A673 (cell line): Measurements from ENCODE around the gene HPSE2. TPM values are rescaled to one million over a fixed set of nuclear protein-coding genes. Genes with fewer than 3 reads are reported as not detected.

Experiments
- BruUV-seq: library from RNA; stranded (reverse); fragments of 400-500 nt; replicated peaks from 2 replicates; lab custom pipeline; 2021; lab: Mats Ljungman, UMichigan
- CTCF ChIA-PET: fragments of 300-600 bp; sonication (Branson Sonifier 250); formaldehyde crosslinking; loops from one replicate; lab custom pipeline; 2022; ENCODE audit warnings: antibody characterized with exemption; lab: Charles Lee
- POLR2A ChIA-PET: fragments of 300-600 bp; sonication (Branson Sonifier 250); formaldehyde crosslinking; loops from one replicate; lab custom pipeline; 2022; ENCODE audit warnings: antibody characterized with exemption; ENCODE audit not compliant: low non-redundant PET; lab: Charles Lee
- DNase-seq: peaks from one replicate; pipeline ENCODE4 v3.0.0-alpha.2; 2015; ENCODE audit warnings: low spot score
- H3K27ac ChIP-seq: fragments of 200-600 bp; sonication (generic); 2 replicates; pipeline ENCODE4 v1.5.1; 2016; ENCODE audit warnings: mixed run types, low read depth, mild to moderate bottlenecking, mixed read lengths, antibody characterized with exemption, low read length; ENCODE audit not compliant: poor library complexity, severe bottlenecking
- H3K27me3 ChIP-seq: fragments of 200-600 bp; sonication (generic); replicated peaks from 2 replicates; pipeline ENCODE4 v1.6.1; 2017; ENCODE audit warnings: mixed run types, low read depth, mild to moderate bottlenecking, mixed read lengths, antibody characterized with exemption, low read length; ENCODE audit not compliant: insufficient read depth, poor library complexity
- H3K36me3 ChIP-seq: fragments of 200-600 bp; sonication (generic); 2 replicates; pipeline ENCODE4 v1.6.1; 2016; ENCODE audit warnings: mixed run types, mild to moderate bottlenecking, mixed read lengths, antibody characterized with exemption, low read length; ENCODE audit not compliant: insufficient read depth, poor library complexity, severe bottlenecking
- H3K4me1 ChIP-seq: fragments of 200-600 bp; sonication (generic); 2 replicates; pipeline ENCODE4 v1.6.1; 2017; ENCODE audit warnings: mixed run types, mild to moderate bottlenecking, mixed read lengths, antibody characterized with exemption, low read length; ENCODE audit not compliant: insufficient read depth, poor library complexity, severe bottlenecking
- H3K4me3 ChIP-seq: fragments of 200-600 bp; sonication (generic); 2 replicates; pipeline ENCODE4 v1.5.1; 2016; ENCODE audit warnings: low read depth, mixed run types, mild to moderate bottlenecking, mixed read lengths, low read length; ENCODE audit not compliant: poor library complexity, severe bottlenecking
- H3K9me3 ChIP-seq: fragments of 200-600 bp; sonication (generic); 2 replicates; pipeline ENCODE4 v1.6.1; 2016; ENCODE audit warnings: mixed run types, low read depth, mild to moderate bottlenecking, mixed read lengths, antibody characterized with exemption, low read length; ENCODE audit not compliant: poor library complexity, severe bottlenecking
- CTCF ChIP-seq: fragments of 300-800, 200-600 bp; sonication (generic); conservative IDR thresholded peaks from 2 replicates; pipeline ENCODE4 v1.5.1; 2017; ENCODE audit warnings: low read depth, mild to moderate bottlenecking, antibody characterized with exemption, low read length, moderate library complexity, mixed read lengths
- EZH2 ChIP-seq: fragments of 200-600 bp; sonication (generic); IDR thresholded peaks from 2 replicates; pipeline ENCODE4 v1.6.1; 2017; ENCODE audit warnings: borderline replicate concordance, low read depth, mild to moderate bottlenecking, mixed read lengths, antibody characterized with exemption, low read length; ENCODE audit not compliant: poor library complexity, severe bottlenecking
- intact Hi-C: fragments of 100-400 bp; cut with micrococcal nuclease; formaldehyde crosslinking; loops from one replicate; pipeline ENCODE4 v1.10.0; 2022; ENCODE audit not compliant: unreplicated experiment
- total RNA-seq: library from RNA; stranded (reverse); gene quantifications from 2 replicates; pipeline ENCODE4 v1.2.3, GENCODE V29; 2021

The HPSE2 gene
- total RNA-seq, 1 experiment from 2014 or later, result not detected

GRCh38 chr10:98855403-98856189 is 380.1 kb downstream of the HPSE2 start:
- Histone ChIP-seq H3K27ac (no peak overlapping the region), H3K9me3 (no peaks in the 10 kb centered on the region), H3K4me3 (no peak overlapping the region), H3K36me3 (no peaks in the 10 kb centered on the region), H3K27me3 (no peaks in the 10 kb centered on the region), H3K4me1 (no peaks in the 10 kb centered on the region)
- ChIA-PET POLR2A (no interaction called here), CTCF (no interaction called here)
- TF ChIP-seq EZH2 (no peak), CTCF (no peak)
- no peak for DNase-seq
- intact Hi-C loops, result no loop called here
- BruUV-seq, result no TSS peak

- DNase-seq, result peak; percentile 1
- Histone ChIP-seq H3K27ac (no peak overlapping the region), H3K4me3 (no peak overlapping the region), H3K27me3 (no peaks in the 10 kb centered on the region), H3K36me3 (no peaks in the 10 kb centered on the region), H3K9me3 (no peaks in the 10 kb centered on the region), H3K4me1 (no peaks in the 10 kb centered on the region)
- ChIA-PET POLR2A (no interaction called here), CTCF (no interaction called here)
- intact Hi-C loops, result no loop called here
- TF ChIP-seq CTCF (peak; percentile 29; the same call in 1 of the 2 replicates), EZH2 (no peak)
- no TSS peak for BruUV-seq
Measured at GRCh38 chr10:98852686-98853085, 383.0 kb downstream of the HPSE2 start.

- intact Hi-C loops, result no loop called here
- no peak for TF ChIP-seq EZH2
- TF ChIP-seq CTCF, result no peak
- no peaks in the 10 kb centered on the region for H3K36me3 ChIP-seq
- no peak for DNase-seq
- POLR2A ChIA-PET, result no interaction called here
- no peak overlapping the region for H3K27ac ChIP-seq
- no peak overlapping the region for H3K4me3 ChIP-seq
- H3K4me1 ChIP-seq, result no peaks in the 10 kb centered on the region
- no TSS peak for BruUV-seq
- H3K27me3 ChIP-seq, result no peaks in the 10 kb centered on the region
- no peaks in the 10 kb centered on the region for H3K9me3 ChIP-seq
- CTCF ChIA-PET, result no interaction called here
Measured at GRCh38 chr10:98848361-98848760, 387.3 kb downstream of the HPSE2 start.
